GF-D8 (cell line): Measurements from ENCODE around the gene COX15.
"Not testable (repeated sequence)": the region's sequence is repeated elsewhere in the genome, so short reads cannot be mapped to it uniquely, and the experiment has no call there.

Experiments used
- DNase-seq: peaks from one replicate; lab custom pipeline; 2025; lab: John Stamatoyannopoulos, UW

COX15 gene

DNA sequence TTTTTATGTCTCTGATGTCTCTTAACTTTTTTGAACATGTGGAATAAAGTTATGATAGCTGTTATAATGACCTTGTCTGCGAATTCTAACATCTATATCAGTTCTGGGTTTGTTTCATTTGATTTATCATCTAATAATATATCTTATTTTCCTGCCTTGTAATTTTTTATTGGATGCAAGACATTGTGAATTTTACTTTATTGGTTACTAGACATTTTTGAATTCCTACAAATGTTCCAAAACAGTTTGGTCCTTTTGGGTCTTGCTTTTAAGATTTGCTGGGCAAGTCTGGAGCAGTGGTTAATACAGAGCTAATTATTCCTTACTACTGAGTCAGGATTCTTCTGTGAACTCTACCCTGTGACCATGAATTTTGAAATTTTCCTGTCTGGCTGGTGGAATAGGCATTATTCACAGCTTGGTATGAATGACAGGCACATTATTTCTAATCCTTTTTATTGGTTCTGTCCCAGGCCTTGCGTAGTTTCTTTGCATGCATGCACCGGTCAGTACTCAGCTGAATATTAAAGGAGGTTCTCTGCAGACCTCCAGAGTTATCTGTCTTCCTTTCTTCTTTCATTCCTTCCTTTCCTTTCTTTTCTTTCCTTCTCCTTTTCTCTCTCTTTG lies 9.1 kb upstream of the COX15 start:
- no peak for DNase-seq

DNA sequence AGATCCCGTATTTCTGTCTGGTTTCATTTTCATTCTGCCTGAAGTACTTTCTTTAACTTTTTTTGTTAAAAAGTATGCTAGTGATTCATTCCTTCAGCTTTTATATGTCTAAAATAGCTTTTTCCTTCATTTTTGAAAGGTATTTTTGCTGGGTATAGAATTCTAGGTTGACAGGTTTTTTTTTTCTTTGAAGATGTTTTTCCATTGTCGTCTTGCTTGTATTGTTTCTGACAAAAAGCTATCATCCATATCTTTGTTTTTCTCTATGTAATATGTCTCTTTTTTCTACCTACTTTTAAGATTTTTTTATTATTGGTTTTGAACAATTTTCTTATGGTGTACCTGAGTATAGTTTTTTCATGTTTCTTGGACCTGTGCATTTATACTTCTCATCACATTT lies 8.3 kb upstream of the COX15 start:
- no peak for DNase-seq

DNA sequence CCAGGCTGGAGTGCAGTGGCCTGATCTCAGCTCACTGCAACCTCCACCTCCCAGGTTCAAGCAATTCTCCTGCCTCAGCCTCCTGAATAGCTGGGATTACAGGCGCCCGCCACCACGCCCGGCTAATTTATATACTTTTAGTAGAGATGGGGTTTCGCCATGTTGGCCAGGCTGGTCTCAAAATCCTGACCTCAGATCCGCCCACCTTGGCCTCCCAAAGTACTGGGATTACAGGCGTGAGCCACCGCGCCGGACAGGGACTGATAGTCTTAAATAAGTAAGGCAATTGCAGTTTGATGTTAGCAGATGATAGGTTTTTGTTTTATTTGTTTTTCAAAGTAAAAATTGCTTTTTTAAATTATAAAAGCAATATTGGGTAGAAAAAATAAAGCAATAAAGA lies 2.2 kb upstream of the COX15 start:
- not testable (repeated sequence) for DNase-seq

DNA sequence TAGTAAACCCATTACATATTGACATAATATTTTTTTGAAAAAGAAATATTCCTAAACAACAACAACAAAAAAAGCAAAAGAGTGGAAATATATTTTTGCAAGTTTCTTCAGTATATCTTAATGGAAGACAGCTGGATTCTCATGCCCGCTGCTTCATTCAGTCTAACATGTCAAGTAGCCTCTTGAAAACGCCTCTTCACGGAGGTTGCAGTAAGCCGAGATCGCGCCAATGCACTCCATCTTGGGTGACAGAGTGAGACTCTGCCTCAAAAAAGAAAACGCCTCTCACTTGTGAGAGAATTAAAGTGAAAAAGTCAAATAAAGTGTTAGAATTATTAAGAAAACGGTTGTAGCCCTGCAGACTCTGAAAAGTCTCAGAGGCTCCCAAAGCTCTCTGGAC lies 1.4 kb upstream of the COX15 start:
- no peak for DNase-seq

DNA sequence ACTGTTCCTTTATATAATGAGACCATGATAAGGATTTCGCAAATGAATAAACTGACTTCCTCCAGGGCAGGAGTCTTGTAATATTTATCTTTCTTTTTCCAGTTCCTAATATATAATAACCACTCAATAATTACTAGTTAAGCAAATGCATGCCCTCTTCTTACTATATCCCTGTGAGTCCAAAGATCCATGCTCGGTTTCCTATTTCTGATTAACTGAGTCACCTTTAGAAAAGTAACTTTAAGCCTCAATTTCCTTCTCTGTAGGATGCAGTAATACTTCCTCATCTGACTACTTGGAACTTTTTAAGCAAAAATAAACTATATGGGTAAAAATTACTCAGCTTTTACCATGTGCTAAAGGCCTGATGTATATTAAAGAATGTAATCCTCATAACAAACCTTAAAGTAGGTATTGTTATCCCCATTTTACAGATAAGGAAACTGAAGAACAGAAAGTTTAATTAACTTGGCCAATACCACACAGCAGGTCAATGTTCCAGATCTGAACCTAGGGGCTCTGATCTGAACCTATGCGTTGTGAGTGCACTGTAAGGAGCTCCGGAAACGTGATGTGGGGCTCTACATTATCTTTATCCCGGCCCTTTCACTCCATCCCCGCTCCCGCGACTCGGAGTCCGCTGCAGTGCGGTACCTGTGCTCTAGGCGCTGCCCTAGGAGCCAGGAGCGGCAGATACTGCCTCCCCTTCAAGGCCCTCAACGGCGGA lies 458 bp downstream of the COX15 start:
- peak; percentile 4 for DNase-seq

DNA sequence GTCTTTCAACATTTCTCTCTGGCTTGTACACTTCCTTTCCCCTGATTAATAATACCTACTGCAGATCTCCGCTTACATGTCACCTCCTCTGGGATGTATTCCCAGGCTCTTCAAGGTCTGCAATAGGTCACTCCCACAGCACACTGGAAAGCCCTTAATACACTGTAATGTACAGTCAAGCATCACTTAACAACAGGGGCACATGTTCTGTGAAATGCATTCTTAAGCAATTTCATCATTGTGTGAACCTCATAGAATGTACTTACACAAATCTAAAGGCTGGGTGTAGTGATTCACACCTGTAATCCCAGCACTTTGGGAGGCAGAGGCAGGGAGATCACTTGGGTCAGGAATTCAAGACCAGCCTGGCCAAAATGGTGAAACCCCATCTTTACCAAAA lies 1.9 kb downstream of the COX15 start:
- no peak for DNase-seq

DNA sequence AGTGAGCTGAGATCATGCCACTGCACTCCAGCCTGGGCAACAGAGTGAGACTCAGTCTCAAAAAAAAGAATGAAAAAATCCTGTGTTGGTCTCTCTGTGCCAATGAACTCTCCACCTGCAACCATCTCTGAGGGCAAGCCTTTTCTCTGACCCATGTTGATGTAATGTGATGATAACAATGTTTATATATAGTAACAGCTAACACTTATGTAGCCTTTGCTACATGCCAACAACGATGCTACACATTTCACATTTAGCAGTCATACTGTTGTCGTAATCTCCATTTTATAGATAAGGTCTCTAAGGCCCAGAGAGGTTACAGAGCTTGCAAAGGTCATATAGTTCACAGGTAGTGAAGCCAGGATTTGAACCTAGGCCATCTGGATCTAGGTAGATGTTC lies 11.5 kb downstream of the COX15 start:
- no peak for DNase-seq

DNA sequence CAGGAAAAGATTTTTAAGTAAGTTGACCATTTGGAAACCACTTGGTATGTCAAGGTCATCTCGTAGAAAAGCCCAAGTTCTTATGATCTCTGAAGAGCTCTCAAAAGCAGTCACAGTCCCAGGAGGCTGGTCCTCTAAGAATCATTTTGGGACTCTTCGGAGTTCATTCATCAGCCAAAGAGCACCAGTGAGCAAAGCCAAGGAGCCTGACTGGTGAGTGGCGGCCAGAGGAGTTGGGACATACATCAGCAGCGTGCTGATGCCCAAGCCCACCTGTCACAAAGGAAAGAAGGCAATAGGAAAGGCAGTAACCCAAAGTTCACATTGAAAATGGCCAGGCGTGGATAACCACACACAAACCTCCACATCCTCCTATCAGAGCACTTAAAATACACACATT lies 17.5 kb downstream of the COX15 start:
- no peak for DNase-seq

DNA sequence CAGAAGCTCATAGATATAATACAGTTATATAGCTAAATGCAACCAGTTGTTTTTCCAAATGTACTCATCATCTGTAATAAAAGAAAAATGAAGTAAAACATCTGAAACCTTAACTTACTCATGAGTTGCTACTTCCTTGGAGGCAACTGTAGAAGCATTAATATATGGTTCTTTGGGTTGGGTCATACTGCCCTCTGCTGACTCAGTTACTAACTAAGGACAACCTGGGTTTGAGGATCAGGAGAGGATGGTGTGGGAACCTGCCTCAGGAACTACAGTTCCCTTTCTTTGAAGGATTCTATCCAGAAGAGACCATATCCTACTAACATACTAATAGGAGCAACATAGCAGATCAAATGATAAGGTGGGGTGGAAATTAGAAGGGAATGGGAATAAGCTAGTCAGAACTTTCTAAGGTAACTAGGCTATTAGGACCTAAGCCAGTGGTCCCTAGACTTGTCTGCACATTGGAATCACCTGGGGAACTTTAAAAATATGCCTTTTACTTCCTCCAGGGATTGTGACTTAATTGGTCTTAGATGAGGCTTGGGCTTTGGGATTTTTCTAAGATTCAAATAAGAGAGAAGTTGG lies 20.7 kb downstream of the COX15 start:
- peak; percentile 40 for DNase-seq

DNA sequence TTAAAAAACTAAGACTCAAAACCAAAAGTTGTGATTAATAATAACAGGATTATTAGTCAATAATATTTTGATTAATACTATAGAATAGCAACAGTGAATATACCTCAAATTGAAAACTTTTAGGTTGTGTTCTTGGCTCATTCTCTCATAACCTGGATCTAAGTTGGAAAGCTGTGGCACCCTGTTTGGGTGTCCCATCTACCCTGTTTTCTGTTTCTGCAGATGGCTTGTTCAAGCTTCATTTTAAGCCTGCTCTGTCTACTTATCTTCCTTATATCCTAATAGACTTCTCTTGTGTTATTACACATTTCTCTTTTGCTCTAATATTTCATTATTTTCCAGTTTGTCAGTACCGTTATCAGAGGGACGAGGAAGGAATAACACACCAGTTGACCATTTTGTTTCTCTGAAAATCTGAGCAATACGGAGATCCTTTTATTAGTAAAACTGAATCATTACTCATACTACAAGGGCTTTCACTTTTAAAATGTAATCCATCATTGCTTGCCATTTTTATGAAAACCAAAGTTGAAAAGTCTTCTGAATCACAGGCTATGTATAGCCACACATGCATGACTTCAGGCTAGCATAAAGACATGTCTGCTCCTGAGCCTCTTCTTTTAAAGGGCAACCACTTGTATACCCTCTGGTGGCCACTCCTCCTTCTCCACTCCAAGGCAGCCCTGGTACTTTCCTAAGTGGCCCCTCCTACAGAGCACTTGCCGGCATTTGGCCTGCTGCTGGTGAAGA lies 22.3 kb downstream of the COX15 start:
- DNase-seq: no peak

DNA sequence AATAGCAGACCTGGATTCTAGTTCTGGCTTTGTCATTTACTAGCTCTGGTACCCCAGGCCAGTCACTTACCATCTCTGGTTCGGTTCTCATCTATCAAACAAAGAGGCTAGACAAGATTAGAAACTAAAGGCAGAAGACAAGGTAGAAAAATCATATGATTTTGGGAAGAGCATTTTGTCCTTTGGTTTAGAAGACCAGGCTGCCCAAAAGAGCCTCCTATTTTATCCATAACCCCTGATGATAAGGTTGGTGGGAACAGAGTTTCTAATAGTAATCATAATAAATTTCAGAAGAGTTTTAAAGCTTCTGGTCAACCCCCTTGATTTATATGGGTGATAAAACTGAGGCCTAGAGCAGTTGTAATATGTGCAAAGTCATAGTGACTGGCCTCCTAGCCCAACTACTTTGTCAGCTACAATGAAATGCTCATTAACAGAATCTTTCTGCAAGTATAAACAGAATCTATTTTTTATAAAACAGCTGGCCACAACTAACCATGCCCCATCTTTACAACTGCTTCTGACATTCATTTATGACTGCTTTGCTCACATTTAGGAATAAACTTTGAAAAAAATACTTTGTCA lies 23.4 kb downstream of the COX15 start:
- no peak for DNase-seq

DNA sequence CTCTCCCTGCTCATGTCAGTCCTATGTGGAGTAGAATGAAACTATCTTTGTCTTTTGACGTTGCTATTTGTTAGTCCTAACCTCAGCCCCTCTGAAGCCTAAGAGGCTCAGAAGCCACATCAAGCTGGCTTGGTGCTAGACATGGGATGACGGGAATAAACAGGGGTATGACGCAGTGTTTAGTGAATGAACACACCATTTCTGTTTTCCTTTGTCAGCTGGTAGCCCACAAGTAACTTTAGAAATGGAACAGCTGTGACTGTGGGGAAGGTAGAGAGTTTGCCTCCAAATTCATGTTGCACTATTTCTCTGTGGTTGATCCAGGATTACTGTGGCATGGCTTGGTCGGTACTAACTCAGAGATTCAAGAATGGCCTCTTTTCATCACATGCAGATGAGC lies 31.3 kb downstream of the COX15 start:
- no peak for DNase-seq

DNA sequence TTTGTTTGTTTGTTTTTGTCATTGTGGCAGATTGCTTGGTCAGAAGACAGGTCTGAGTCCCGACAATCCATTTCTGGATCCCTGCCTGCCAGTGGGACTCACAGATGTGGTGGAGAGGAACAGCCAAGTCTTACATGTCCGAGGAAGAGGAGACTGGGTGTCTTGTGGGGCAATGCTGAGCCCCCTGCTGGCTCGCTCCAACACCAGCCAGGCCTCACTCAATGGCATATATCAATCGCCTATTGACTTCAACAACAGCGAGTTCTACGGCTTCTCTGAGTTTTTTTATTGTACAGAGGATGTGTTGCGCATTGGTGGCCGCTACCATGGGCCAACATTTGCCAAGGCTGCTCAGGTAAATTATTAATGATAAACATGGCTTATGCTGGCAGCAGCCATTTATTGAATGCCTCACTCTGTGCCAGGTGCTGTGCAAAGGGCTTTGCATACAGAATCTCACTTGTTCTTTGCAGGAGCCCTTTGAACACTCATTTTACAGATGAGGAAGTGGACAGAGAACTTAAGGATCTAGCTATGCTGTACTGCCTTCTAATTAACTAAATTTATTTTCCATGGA lies 33.3 kb downstream of the COX15 start:
- DNase-seq: no peak

DNA sequence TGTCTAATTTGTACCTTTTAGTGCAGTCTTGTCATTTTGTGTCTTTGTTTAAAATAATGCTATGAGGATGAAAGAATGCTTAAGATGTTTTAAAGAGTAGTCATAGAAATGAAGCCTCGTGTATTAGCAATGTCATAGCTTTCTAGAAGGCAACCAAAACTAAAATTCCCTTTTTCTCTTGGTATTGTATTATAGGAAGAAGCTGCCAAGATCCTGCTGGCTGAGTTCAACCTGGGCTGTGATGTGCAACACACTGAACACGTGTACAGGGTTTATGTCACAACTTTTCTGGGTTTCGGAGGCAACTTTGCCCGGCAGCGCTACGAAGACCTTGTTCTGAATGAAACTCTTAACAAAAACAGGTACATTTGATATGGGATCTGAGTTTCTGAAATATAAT lies 36.2 kb downstream of the COX15 start:
- DNase-seq: no peak

DNA sequence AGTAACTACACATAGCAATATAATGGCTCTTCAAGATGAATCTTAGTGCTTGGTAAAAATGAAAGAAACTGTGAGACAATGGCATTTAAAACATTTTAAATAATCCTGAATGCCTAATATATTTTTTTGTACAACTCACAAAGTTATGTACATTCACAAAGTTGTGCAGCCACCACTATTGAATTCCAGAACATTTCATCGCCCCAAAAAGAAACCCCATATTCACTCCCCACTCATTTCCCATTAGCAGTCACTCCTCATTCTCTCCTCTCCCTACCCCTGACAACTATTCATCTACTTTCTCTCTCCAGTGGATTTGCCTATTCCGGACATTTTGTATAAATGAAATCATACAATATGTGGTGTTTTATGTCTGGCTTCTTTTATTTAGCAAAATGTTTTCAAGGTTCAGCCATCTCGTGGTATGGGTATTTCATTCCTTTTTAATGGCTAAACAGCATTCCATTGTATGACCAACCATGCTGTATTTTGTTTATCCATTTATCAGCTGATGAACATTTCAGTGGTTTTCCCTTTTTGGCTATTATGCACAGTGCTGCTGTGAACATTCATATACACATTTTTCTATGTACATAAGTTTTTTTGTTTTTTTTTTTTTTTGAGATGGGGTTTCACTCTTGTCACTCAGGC lies 37.9 kb downstream of the COX15 start:
- DNase-seq: no peak

DNA sequence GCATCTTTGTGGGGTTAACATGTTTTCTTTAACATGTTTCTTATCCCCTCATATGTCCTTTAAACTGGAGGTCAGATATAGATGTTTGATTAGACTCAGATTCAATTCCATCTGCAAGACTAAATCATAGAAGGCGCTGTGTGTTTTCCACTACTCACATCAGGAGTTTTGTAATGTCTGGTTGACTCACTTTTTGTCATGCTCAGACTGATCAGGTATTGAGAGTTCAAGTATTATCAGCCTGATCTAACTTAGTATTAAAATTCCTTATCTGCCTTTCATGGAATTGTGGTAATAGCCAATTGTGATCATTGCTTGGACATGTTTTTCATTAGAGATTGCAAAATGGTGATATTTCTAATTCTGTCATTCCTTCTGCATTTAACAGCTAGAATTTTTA lies 42.5 kb downstream of the COX15 start:
- no peak for DNase-seq

DNA sequence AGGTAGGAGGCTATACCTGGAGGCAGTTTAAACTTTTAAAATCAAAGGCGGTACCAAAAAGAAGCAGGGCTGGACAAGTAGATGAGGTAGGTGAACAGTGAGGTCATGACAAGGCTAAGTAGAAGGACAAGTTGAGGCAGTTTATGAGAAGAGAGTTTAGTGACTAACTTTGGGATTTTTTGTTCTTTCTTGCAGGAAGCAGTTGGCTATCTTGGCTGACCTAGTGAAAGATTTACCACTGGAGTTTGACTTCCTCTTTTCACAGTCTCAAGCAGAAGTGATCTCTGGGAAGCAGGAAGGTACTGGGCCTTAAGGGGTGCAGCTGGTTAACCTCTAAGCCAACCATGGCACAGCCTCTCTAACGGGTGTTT lies 46.3 kb downstream of the COX15 start:
- peak; percentile 86 for DNase-seq

DNA sequence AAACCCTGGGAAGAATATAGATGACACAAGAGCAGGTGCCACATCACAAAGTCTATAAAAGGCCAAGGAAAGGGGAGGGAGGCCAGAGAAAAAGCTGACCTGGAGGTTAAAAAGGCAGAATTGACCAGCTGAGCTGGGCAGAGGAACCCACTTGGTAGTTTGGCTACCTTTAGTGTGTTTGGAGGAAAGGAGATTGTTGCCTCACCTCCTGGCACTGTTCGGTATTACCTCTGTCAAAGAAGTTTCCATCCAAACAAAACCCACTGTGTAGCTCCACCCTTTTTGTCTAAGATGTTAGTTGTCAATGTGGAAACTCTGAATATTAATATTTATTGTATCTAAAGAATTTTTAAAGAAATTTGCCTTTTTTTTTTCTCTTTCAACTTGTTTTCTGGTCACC lies 49.2 kb downstream of the COX15 start:
- DNase-seq: no peak
